AG08395 (cell line): ENCODE results near the gene ECSIT.

ENCODE experiments used
- DNase-seq: peaks from one replicate; pipeline ENCODE4 v3.0.0; 2012; ENCODE audit warnings: mixed read lengths, low spot score

The ECSIT gene

GRCh38 chr19:11550265-11550664 lies 21.3 kb upstream of the ECSIT start:
- DNase-seq = no peak

- DNase-seq = no peak
Measured at GRCh38 chr19:11549386-11549953, 20.5 kb upstream of the ECSIT start.

- DNase-seq = no peak
Measured at GRCh38 chr19:11547929-11548700, 19.2 kb upstream of the ECSIT start.

DNA sequence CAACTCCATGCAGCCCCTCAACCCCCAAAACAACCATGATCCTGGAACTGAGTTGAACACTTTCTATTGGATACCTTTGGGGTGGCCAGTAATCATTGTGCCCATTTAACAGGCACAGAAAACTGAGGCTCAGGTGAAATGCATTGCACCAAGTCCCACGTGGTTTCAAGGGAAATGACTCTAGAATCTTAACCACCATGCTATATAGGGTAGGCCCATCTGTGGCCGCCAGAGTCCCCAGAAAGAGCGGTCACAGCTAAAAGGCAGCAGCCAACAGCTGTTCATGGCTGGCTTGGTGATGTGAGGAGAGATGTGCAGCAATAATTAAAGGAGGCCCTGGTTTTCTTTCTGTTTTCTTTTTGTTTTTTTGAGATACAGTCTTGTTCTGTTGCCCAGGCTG lies 12.3 kb upstream of the ECSIT start:
- DNase-seq = no peak

GRCh38 chr19:11540645-11541044 lies 11.7 kb upstream of the ECSIT start:
- no peak for DNase-seq

GRCh38 chr19:11539495-11540365 lies 10.8 kb upstream of the ECSIT start:
- DNase-seq = peak; percentile 41

- DNase-seq = peak; percentile 89
Measured at GRCh38 chr19:11538232-11539036, 9.5 kb upstream of the ECSIT start, which contains the start of gene CNN1. Gene CNN1, plus strand, starts transcription at chr19:11538851. Its CDS starts 77 bp downstream, at chr19:11538928.

DNA sequence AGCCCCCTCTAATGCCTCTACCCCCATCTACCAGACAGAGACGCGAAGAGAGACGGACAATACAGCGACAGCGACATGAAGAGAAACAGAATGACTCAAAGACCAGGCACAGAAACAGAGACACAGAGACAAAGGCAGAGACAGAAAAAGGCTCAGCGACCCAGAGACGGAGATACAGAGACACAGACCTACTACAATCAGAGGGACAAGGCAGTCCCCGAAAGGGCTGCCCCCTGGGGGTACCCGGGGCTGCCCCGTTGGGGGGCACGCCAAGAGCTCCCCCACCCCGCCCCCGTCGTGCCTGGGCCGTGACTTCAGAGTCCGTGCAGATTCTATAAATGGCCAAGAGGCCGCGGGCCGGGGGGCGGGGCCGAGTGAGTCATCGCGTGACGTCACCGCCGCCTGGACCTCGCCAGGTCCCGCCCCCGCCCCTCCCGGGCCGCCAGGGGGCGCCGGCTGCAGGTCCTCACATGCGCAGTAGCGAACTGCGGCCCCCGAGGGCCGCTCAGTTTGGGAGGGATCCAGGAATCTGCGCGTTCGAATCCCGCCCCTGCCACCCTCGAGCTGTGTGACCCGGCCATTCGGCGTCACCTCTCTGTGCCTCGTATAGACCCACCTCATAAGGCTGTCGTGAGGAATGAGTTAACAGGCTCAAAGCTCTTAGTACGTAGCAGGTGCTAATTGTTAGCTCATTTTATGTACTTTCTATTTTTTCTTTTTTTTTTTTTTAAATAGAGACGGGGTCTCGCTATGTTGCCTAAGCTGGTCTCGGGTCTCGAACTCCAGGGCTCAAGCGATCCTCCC lies 7.1 kb upstream of the ECSIT start:
- DNase-seq = peak; percentile 98

DNA sequence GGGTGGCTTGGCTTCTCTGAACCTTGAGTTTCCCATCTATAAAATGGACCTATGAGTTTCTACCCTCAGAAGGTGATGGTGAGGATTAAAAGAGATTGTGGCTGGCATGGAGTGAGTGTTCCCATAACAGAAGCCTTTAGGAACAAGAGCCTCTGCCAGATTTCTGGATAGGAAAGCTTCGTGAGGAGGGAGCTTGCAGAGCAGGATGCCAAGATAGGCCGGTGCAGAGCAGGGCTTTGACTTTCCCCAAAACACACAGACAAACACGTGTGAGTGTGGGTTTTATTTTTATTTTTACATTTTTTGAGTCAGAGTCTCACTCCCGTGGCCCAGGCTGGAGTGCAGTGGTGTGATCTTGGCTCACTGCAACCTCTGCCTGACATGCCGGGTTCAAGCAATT lies 6.0 kb upstream of the ECSIT start:
- DNase-seq = no peak

DNA sequence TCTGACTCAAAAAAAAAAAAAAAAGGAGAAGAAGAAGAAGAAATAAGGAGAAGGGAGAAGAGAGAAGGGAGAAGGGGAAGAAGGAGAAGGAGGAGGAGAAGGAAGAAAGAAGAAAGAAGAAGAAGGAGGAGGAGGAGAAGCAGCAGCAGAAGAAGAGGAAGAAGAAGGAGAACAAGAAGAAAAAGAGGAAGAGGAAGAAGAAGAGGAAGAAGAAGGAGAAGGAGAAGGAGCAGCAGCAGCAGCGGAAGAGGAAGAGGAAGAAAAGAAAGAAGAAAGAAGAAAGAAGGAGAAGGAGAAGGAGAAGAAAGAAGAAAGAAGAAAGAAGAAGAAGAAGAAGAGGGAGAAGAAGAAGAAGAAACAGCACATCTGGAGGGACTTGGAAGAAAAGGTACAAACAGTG lies 5.6 kb upstream of the ECSIT start:
- DNase-seq = no peak

DNA sequence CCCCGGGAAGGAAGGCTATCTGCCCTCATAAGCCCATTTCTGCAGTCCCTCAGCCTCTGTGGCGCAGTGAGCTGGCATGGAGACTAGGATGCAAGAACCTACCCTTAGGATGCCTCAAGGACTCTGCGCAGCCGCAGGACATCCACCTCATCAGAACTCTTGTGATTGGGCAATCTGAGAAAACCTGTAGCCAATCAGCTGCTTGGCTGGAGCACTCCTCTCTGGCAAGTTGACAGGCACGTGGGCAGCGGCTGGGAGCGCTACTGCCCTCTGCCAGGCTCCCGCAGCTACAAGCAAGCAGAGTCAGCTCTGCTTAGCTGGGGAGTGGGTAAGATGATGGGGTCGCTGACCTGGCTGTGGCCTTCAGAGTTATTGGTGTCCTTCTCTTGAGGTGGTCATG lies 1.5 kb upstream of the ECSIT start:
- DNase-seq = peak; percentile 50

GRCh38 chr19:11519138-11519537 lies 9.8 kb downstream of the ECSIT start:
- no peak for DNase-seq

DNA sequence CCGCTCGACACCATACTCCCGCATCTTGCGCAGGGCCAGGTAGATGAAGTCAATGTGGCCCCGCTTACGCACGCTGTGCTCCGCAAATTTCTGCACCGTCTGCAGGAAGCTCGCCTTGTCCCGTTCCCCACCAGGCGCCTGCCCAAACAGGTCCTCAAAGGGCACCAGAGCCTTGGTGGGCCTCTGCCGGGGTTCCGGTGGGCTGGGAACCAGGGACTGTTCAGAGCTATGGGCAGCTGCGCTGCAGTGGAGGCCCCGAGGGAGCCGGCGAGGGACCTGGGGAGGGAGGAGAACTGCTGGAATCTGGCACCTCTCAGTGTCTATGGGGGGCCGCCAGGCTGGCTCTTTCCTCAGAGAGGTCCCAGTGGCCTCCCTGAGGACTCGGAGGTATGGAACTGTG lies 15.0 kb downstream of the ECSIT start:
- DNase-seq = no peak

- DNase-seq = no peak
Measured at GRCh38 chr19:11510444-11510843, 18.5 kb downstream of the ECSIT start.

DNA sequence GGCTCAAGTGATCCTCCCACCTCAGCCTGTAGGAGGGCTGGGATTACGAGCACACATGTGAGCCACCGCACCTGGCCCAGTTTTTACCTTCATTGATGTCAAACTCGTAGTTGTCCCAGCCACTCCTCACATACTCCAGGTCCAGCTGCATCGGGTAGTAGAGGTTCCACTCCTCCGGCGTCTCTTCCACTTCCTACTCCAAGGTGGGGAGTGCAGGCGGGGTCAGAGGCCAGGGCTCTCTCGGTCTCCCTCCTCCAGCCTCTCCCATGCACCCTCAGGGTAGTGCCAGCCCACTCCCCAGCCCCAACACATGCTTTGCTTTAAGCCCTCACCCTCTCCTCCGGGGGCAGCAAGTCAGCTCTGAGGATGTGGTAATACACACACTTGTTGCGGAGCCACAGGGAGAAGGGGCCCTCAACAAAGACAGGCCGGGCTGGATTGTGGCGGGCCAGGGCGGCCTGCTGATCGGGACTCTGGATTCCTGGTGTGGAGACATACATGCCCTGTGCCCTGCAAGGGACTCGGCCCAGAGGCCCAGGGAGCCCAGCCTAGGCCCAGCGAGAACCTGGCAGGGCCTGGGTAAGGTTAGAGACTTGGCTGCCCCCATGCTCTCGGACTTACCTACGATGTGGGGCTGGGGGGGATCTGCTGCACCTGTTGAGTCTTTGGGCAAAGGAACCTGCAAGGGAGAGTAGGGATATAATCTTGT lies 21.4 kb downstream of the ECSIT start:
- DNase-seq = no peak

DNA sequence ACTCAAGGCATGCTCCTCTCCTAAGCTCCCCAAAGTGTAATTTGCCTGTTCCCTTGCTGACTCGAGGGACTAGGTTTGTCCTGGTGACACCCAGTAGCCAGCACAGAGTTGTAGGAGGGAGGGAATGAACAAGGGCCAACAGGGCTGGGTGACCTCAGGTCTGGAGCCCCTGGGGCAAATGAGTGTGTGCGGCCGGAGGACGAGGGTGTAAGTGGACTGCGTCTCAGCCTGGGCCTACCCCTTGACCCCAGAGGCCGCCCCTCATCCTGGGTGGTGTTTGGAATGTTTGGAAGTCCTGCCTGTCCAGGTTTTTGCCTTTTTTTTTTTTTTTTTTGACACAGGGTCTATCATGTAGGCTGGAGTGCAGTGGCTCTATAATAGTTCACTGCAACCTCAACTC lies 22.0 kb downstream of the ECSIT start:
- no peak for DNase-seq

- no peak for DNase-seq
Measured at GRCh38 chr19:11506101-11506555, 22.8 kb downstream of the ECSIT start.

GRCh38 chr19:11505504-11506100 lies 23.3 kb downstream of the ECSIT start, which contains the start of gene ZNF653:
Gene ZNF653, minus strand, starts transcription at chr19:11505839. Its CDS starts 53 bp downstream, at chr19:11505786.
- peak; percentile 99 for DNase-seq

DNA sequence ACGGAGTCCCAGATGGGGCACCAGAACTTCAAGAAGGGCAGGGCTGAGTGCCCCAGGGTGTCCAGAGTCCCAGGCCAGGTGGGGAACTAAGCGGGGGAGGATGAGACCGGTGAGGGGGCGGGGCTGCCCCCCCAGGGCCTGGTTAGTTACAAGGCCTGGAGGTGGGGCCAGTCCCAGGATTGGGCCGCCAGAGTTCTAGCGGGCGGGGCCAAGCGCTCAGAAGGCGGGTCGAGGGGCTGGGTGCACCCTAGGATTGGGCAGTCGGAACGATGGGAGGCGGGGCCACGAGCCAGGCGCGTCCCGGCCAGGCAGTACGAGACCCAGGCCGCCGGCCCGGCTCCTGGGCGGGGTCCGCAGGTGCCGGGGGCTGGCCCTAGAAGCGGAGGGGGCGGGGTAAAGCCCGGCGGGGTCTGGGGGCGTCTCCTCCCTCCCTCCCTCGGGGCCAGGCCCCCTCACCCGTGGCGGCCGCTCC lies 23.9 kb downstream of the ECSIT start:
- peak; percentile 99 for DNase-seq
